ENCODE results near the gene SULT1A1. TPM values are rescaled to one million over a fixed set of nuclear protein-coding genes. Genes with fewer than 3 reads are reported as not detected.

SULT1A1 gene
- total RNA-seq, 1 donor from 2014 or later: 15.9 TPM

- no peak for TF ChIP-seq CTCF (conservative IDR thresholded peaks at IDR 0.05)
- Mint-ChIP-seq H3K27ac (peak overlapping the region; percentile 48), H3K4me1 (ENCODE audit: unreplicated experiment) (no peaks in the 10 kb centered on the region), H3K36me3 (peaks cover 11% of the 10 kb centered on the region), H3K27me3 (no peaks in the 10 kb centered on the region), H3K9me3 (no peaks in the 10 kb centered on the region), H3K4me3 (no peak overlapping the region)
- no peak for DNase-seq (ENCODE audit: extremely low spot score, unreplicated experiment)
Measured at GRCh38 chr16:28587386-28587785, 22.5 kb downstream of the SULT1A1 start.

- Mint-ChIP-seq H3K36me3 (peaks cover 16% of the 10 kb centered on the region), H3K27me3 (no peaks in the 10 kb centered on the region), H3K9me3 (no peaks in the 10 kb centered on the region), H3K4me1 (ENCODE audit: unreplicated experiment) (no peaks in the 10 kb centered on the region), H3K27ac (no peak overlapping the region), H3K4me3 (no peak overlapping the region)
- TF ChIP-seq CTCF (conservative IDR thresholded peaks at IDR 0.05): no peak
- no peak for DNase-seq (ENCODE audit: extremely low spot score, unreplicated experiment)
Measured at GRCh38 chr16:28586466-28586865, 23.4 kb downstream of the SULT1A1 start.

- Mint-ChIP-seq H3K27me3 (no peaks in the 10 kb centered on the region), H3K4me1 (ENCODE audit: unreplicated experiment) (no peaks in the 10 kb centered on the region), H3K36me3 (peaks cover 20% of the 10 kb centered on the region), H3K9me3 (no peaks in the 10 kb centered on the region), H3K4me3 (no peak overlapping the region), H3K27ac (no peak overlapping the region)
- no peak for TF ChIP-seq CTCF (conservative IDR thresholded peaks at IDR 0.05)
- DNase-seq (ENCODE audit: extremely low spot score, unreplicated experiment): no peak
Measured at GRCh38 chr16:28585674-28586073, 24.2 kb downstream of the SULT1A1 start.

GRCh38 chr16:28580726-28581315 lies 29.0 kb downstream of the SULT1A1 start:
- no peak overlapping the region for H3K27ac Mint-ChIP-seq
- DNase-seq (ENCODE audit: extremely low spot score, unreplicated experiment): no peak
- H3K4me3 Mint-ChIP-seq: no peak overlapping the region
- H3K36me3 Mint-ChIP-seq: peaks cover 21% of the 10 kb centered on the region
- H3K9me3 Mint-ChIP-seq: no peaks in the 10 kb centered on the region
- TF ChIP-seq CTCF (conservative IDR thresholded peaks at IDR 0.05): no peak
- no peaks in the 10 kb centered on the region for H3K4me1 Mint-ChIP-seq (ENCODE audit: unreplicated experiment)
- H3K27me3 Mint-ChIP-seq: no peaks in the 10 kb centered on the region

- Mint-ChIP-seq H3K9me3 (no peaks in the 10 kb centered on the region), H3K36me3 (peaks cover 5% of the 10 kb centered on the region), H3K27me3 (no peaks in the 10 kb centered on the region), H3K4me1 (ENCODE audit: unreplicated experiment) (peaks cover 22% of the 10 kb centered on the region), H3K27ac (no peak overlapping the region), H3K4me3 (no peak overlapping the region)
- DNase-seq (ENCODE audit: extremely low spot score, unreplicated experiment): no peak
- TF ChIP-seq CTCF (conservative IDR thresholded peaks at IDR 0.05): no peak
Measured at GRCh38 chr16:28575446-28576109, 34.3 kb downstream of the SULT1A1 start.
